Activated CD4-positive, alpha-beta T cell treated with anti-CD3 and anti-CD28 coated beads, Interleukin-2, amount 10 ng/mL, durations not matched to agents 24 days and 14 days (primary cell): ENCODE data around the gene NFATC4. TPM values are rescaled to one million over a fixed set of nuclear protein-coding genes. Genes with fewer than 3 reads are reported as not detected.

Source experiments
- DNase-seq: peaks from one replicate; pipeline ENCODE4 v3.0.0; 2022
- H3K27ac Mint-ChIP-seq: one replicate; pipeline ENCODE4 v1.8.0; 2022; ENCODE audit warnings: mild to moderate bottlenecking, mixed read lengths
- H3K27me3 Mint-ChIP-seq: one replicate; pipeline ENCODE4 v1.8.0; 2022; ENCODE audit warnings: mixed read lengths
- H3K36me3 Mint-ChIP-seq: one replicate; pipeline ENCODE4 v1.8.0; 2022; ENCODE audit warnings: low read depth, mild to moderate bottlenecking, mixed read lengths
- H3K4me1 Mint-ChIP-seq: one replicate; pipeline ENCODE4 v1.8.0; 2021; ENCODE audit warnings: mixed read lengths
- H3K4me3 Mint-ChIP-seq: one replicate; pipeline ENCODE4 v1.8.0; 2022; ENCODE audit warnings: mild to moderate bottlenecking, moderate library complexity, mixed read lengths
- H3K9me3 Mint-ChIP-seq: one replicate; pipeline ENCODE4 v1.8.0; 2021; ENCODE audit warnings: mixed read lengths
- intact Hi-C: fragments of 100-400 bp; cut with micrococcal nuclease; formaldehyde crosslinking; loops from one replicate; pipeline ENCODE4 v1.15.1; 2023
- total RNA-seq: library from RNA; stranded (reverse); gene quantifications from 2 replicates; pipeline ENCODE4 v1.2.3, GENCODE V29; 2022

NFATC4 gene
- total RNA-seq, 1 donor from 2014 or later, result not detected

GRCh38 chr14:24394275-24394674 lies 26.3 kb downstream of the NFATC4 start:
- H3K4me3 Mint-ChIP-seq, result no peak overlapping the region
- no peak for DNase-seq
- intact Hi-C loops, result no loop called here
- no peak overlapping the region for H3K27ac Mint-ChIP-seq
- H3K9me3 Mint-ChIP-seq, result no peaks in the 10 kb centered on the region
- peaks cover 38% of the 10 kb centered on the region for H3K27me3 Mint-ChIP-seq
- peaks cover 3% of the 10 kb centered on the region for H3K4me1 Mint-ChIP-seq
- H3K36me3 Mint-ChIP-seq, result no peaks in the 10 kb centered on the region

- no peak for DNase-seq
- Mint-ChIP-seq H3K36me3 (no peaks in the 10 kb centered on the region), H3K4me3 (no peak overlapping the region), H3K9me3 (no peaks in the 10 kb centered on the region), H3K27me3 (peaks cover 39% of the 10 kb centered on the region), H3K27ac (no peak overlapping the region), H3K4me1 (peaks cover 6% of the 10 kb centered on the region)
- intact Hi-C loops, result no loop called here
These were observed 27.9 kb downstream of the NFATC4 start for GRCh38 chr14:24395609-24396582.

DNA sequence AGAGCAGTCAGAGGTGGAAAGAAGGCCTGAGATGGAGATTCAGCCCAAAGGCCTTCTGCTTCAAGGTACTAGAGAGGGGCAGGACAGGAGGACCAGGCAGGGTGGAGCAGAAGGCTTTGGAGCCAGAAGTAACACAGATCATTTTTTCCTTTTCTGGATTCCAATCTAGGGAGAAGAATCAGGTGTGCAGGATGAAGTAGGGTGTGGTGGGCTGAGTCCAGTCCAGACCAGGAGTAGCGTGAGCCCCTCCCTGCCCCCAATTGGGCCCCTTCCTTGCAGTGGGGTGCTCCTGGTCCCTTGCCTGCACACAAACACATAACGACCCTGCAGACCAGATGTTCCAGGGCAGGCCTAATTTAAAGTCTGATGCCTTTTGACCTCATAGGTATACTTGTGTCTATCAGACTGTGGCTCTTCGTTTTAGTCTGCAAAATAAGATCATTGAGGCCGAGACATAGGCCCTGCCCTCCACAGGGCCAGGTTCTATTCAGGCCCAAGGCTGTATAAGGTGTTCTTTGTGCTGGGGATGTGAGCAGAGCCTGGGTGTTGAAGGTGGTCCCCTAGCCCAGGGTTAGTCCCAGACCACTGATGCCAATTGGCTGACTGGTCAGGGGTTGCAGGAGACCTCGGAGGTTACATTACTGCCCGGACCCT lies 29.8 kb downstream of the NFATC4 start:
- intact Hi-C loops, result no loop called here
- no peak for DNase-seq
- Mint-ChIP-seq H3K9me3 (no peaks in the 10 kb centered on the region), H3K4me3 (no peak overlapping the region), H3K36me3 (no peaks in the 10 kb centered on the region), H3K27me3 (peaks cover 34% of the 10 kb centered on the region), H3K27ac (no peak overlapping the region), H3K4me1 (peaks cover 6% of the 10 kb centered on the region)

DNA sequence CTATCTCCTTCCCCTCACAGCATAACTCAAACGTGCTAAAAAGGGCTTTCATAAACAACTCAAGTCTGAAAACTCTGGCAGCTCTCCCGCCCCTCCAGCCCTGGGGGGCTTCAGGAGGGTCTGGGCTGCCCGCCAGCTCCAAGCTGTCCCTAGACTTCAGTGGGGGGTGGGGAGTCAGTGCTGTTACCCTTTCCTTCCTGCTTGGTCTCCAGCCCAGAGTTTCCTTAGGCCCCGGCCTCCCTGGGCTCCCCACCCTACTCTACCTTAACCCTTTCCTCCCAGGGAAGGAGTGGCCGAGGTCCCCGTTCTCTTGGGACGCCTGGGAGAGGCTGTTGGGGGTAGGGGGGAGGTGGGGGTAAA lies 30.3 kb downstream of the NFATC4 start:
- Mint-ChIP-seq H3K9me3 (no peaks in the 10 kb centered on the region), H3K4me3 (no peak overlapping the region), H3K36me3 (no peaks in the 10 kb centered on the region), H3K4me1 (peaks cover 6% of the 10 kb centered on the region), H3K27me3 (peaks cover 37% of the 10 kb centered on the region), H3K27ac (no peak overlapping the region)
- DNase-seq, result no peak
- intact Hi-C loops, result no loop called here

GRCh38 chr14:24398653-24399446 lies 30.9 kb downstream of the NFATC4 start, which contains the start of gene NYNRIN:
Gene NYNRIN, plus strand, starts transcription at chr14:24399003. Its CDS starts 244 bp downstream, at chr14:24399247.
- H3K9me3 Mint-ChIP-seq, result no peaks in the 10 kb centered on the region
- peak; percentile 78 for DNase-seq
- H3K27me3 Mint-ChIP-seq, result peaks cover 41% of the 10 kb centered on the region
- H3K27ac Mint-ChIP-seq, result no peak within 1 kb of the TSS
- intact Hi-C loops, result no loop called here
- no peaks in the 10 kb centered on the region for H3K36me3 Mint-ChIP-seq
- peaks cover 6% of the 10 kb centered on the region for H3K4me1 Mint-ChIP-seq
- peak within 1 kb of the TSS; percentile 69 for H3K4me3 Mint-ChIP-seq

GRCh38 chr14:24399447-24399822 lies 31.5 kb downstream of the NFATC4 start:
- H3K27me3 Mint-ChIP-seq, result peaks cover 45% of the 10 kb centered on the region

DNA sequence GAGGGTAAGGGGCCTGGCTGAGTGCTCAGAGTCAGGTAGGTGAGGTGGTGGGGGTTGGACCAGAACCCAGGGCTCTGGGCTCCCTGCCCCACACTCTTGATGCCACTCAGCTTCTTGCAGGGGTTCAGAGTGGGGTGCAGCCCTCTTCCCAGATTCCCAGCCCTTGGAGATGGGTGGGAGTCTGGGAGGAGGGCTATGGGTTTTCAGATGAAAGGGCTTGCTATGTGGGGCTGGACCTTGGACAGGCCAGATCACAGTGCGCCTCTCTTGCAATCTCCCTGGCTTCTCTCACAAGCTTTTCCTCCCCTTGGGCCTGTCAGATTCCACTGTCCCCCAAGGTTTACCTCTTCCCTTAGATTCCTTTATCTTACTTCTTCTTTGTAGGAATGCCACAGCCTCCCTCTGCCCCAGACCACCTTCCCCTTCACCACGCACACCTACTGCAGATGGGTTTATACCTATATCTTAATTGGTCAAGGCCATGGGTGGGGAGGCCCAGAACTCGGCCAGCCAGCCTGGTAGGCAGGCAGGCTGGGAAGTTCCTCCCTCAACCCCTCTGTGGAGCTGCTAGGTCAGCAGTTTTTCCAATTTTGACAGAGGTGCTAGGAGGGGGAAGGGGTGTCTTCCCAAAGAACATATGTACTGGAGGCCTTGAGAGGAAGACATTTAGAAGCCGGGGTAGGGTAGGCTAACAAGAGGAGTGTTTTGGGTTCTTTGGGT lies 32.2 kb downstream of the NFATC4 start:
- H3K36me3 Mint-ChIP-seq, result no peaks in the 10 kb centered on the region
- H3K4me1 Mint-ChIP-seq, result peaks cover 6% of the 10 kb centered on the region
- peaks cover 50% of the 10 kb centered on the region for H3K27me3 Mint-ChIP-seq
- peak overlapping the region; percentile 27 for H3K27ac Mint-ChIP-seq
- H3K9me3 Mint-ChIP-seq, result no peaks in the 10 kb centered on the region
- H3K4me3 Mint-ChIP-seq, result no peak overlapping the region
- intact Hi-C loops, result no loop called here
- DNase-seq, result no peak

More at GRCh38 chr14:24399447-24399822, 31.5 kb downstream of the NFATC4 start:
- peak overlapping the region; percentile 69 for H3K4me3 Mint-ChIP-seq
- intact Hi-C loops, result no loop called here
- no peak for DNase-seq
- H3K27ac Mint-ChIP-seq, result no peak overlapping the region
- H3K9me3 Mint-ChIP-seq, result no peaks in the 10 kb centered on the region
- peaks cover 6% of the 10 kb centered on the region for H3K4me1 Mint-ChIP-seq
- no peaks in the 10 kb centered on the region for H3K36me3 Mint-ChIP-seq

GRCh38 chr14:24401810-24402702 lies 34.1 kb downstream of the NFATC4 start:
- intact Hi-C loops, result no loop called here
- H3K9me3 Mint-ChIP-seq, result no peaks in the 10 kb centered on the region
- no peak for DNase-seq
- no peak overlapping the region for H3K27ac Mint-ChIP-seq
- no peaks in the 10 kb centered on the region for H3K36me3 Mint-ChIP-seq
- H3K4me3 Mint-ChIP-seq, result no peak overlapping the region
- peaks cover 3% of the 10 kb centered on the region for H3K4me1 Mint-ChIP-seq
- peaks cover 46% of the 10 kb centered on the region for H3K27me3 Mint-ChIP-seq

DNA sequence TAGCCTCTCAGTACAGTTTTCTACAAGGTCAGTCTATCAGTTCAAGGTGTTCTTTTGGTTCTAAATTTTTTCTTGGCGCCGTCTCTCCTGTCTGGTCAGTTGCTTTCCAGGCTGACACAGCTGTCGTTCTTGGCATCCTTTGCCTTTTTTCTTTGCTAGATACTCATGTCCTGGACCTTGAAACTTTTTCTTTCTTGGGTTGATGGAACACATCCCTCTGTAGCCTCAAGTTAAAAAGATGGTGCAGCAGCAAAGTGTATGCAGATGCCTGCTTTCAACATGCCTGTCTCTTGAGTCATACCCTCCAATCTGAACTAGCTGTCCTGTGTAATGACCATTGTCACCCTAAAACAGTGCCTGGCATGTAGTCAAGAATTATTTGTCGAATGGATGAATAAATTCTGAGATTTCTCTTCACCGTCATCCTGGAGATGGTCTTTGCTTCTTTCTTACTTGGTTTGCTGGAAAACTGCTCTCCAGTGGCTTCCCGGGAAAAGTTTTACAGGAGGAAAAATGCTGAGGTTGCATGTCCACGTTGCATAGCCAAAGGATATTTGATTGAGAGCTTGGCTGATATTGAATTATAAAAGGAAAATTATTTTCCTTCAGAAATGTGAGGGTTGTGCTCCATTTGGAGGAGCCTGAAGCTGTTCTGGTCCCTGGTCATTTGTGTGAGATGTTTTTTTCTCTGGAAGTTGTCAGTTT lies 35.5 kb downstream of the NFATC4 start:
- Mint-ChIP-seq H3K27ac (no peak overlapping the region), H3K36me3 (no peaks in the 10 kb centered on the region), H3K9me3 (no peaks in the 10 kb centered on the region), H3K4me3 (no peak overlapping the region), H3K27me3 (peaks cover 44% of the 10 kb centered on the region), H3K4me1 (peaks cover 3% of the 10 kb centered on the region)
- no peak for DNase-seq
- intact Hi-C loops, result no loop called here

DNA sequence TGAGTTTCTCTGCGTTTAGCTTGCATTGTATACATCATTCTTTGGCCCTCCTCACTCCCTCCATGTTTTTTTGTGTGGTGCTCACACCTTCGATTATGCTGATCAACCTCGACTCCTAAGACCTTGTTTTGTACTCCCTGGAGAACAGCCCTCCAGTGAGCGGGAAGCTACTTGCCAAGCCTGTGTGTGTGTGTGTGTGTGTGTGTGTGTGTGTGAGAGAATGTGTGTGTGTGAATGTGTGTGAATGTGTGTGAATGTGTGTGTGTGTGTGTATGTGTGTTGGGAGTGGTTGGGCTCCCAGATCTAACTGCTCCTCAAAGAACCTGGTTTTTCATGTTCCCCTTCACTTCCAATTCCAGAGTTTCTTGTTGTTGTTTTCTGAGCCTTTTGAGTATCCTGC lies 36.8 kb downstream of the NFATC4 start:
- Mint-ChIP-seq H3K4me3 (no peak overlapping the region), H3K27me3 (peaks cover 39% of the 10 kb centered on the region), H3K27ac (no peak overlapping the region), H3K36me3 (no peaks in the 10 kb centered on the region), H3K9me3 (no peaks in the 10 kb centered on the region), H3K4me1 (no peaks in the 10 kb centered on the region)
- intact Hi-C loops, result no loop called here
- DNase-seq, result no peak

- Mint-ChIP-seq H3K27me3 (peaks cover 36% of the 10 kb centered on the region), H3K36me3 (no peaks in the 10 kb centered on the region), H3K27ac (no peak overlapping the region), H3K4me3 (no peak overlapping the region), H3K4me1 (no peaks in the 10 kb centered on the region), H3K9me3 (no peaks in the 10 kb centered on the region)
- intact Hi-C loops, result no loop called here
- DNase-seq, result no peak
These were observed 38.4 kb downstream of the NFATC4 start for GRCh38 chr14:24406416-24406815.

DNA sequence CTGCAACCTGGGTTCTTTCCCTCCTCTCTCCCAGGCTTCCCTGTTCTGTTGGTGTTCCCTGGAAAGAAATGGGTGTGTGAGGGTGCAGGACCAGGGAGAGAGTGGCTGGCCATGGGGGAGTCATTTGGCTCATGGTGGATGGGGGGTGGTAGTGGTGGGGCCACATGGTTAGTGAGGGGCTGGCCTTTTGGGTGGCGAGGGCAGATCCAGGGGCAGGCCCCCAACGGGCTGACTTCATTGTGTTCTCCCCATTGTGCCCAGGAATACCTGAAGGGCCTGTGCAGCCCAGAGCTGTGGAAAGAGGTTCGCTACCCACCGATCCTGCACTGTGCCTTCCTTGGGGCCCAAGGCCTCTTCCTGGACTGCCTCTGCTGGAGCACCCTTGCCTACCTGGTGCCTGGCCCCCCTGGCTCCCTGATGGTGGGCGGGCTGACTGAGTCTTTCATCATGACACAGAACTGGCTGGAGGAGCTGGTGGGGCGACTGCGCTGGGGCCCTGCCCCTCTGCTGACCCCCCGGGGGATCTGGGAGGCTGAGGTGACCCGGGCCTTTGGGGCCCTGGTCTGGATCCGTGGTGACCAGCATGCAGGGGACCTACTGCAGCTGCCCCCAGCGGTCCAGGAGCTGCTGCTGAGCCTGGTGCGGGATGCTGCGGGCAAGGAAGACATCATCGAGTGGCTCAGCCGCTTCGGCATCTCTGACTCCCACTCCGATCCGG lies 39.8 kb downstream of the NFATC4 start:
- peaks cover 31% of the 10 kb centered on the region for H3K27me3 Mint-ChIP-seq

More for the DNA sequence above, 39.8 kb downstream of the NFATC4 start:
- Mint-ChIP-seq H3K4me3 (no peak overlapping the region), H3K36me3 (no peaks in the 10 kb centered on the region), H3K4me1 (no peaks in the 10 kb centered on the region), H3K27ac (no peak overlapping the region), H3K9me3 (no peaks in the 10 kb centered on the region)
- intact Hi-C loops, result no loop called here
- no peak for DNase-seq
